ENCODE results near the gene CDH10.

CDH10 gene

GRCh38 chr5:24475101-24475500 is 169.7 kb downstream of the CDH10 start:
- DNase-seq = no peak

GRCh38 chr5:24474685-24475084 is 170.1 kb downstream of the CDH10 start:
- no peak for DNase-seq

GRCh38 chr5:24472518-24472917 is 172.3 kb downstream of the CDH10 start:
- DNase-seq = no peak

- DNase-seq = no peak
These were observed 200.4 kb downstream of the CDH10 start for GRCh38 chr5:24444414-24444813.

GRCh38 chr5:24439465-24439864 is 205.3 kb downstream of the CDH10 start:
- DNase-seq = no peak

All from activated CD4-positive, alpha-beta T cell treated with anti-CD3 and anti-CD28 coated beads for 4 hours (primary cell).